Measurements from ENCODE around the gene TMSB15B. TPM values are rescaled to one million over a fixed set of nuclear protein-coding genes. Genes with fewer than 3 reads are reported as not detected.
"Not testable (repeated sequence)": the region's sequence is repeated elsewhere in the genome, so short reads cannot be mapped to it uniquely, and the experiment has no call there.

The TMSB15B gene
- total RNA-seq, 2 donors from 2014 or later, result 7.2 TPM

DNA sequence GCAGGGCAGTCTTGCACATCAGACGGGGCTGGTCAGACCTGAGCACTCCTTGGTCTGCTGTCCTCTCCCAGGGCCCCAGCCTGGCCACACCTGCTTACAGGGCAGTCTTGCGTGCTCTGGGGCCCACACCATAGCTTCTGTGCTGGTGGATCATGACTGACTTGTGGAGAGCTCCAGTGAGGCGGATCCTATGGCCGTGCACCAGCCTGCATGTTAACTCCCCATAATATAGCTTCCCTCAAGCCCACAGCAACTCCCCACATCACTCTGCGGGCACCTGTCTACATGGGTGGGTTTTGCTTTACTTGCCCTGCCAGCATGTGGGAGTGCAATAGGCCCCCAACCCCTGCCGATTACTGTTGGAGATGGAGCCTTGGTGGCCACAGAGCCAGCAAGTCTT is 8.2 kb upstream of the TMSB15B start:
- H3K4me3 Mint-ChIP-seq, result no peak overlapping the region
- ATAC-seq (no peak), DNase-seq (no peak)
- no peaks in the 10 kb centered on the region for H3K27me3 Mint-ChIP-seq
- H3K9me3 ChIP-seq (ENCODE audit: control insufficient read depth, low read length, poor library complexity, severe bottlenecking), result no peaks in the 10 kb centered on the region
- no peaks in the 10 kb centered on the region for H3K4me1 Mint-ChIP-seq
- no peak overlapping the region for H3K27ac Mint-ChIP-seq
- no peaks in the 10 kb centered on the region for H3K36me3 Mint-ChIP-seq (ENCODE audit: low read depth)

DNA sequence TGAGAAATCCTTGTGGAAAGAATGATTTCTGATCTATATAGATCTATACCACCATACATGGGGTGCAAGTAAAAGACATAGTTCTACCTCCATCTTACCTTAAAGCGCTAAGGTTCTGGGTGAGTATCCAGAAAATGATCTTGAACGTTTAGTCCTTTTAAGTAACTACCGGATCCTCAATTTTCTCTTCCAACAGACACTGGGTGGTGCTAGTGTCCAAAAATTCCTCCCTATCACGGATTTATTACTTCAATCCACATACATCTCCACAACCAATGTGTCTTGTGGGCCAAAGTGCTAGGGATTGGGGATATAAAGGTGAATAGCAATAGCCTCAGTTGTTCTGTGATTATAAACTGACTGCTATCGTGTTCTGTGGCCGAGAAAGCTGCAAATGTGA is 1.8 kb upstream of the TMSB15B start:
- H3K4me3 Mint-ChIP-seq; H3K27ac Mint-ChIP-seq; H3K9me3 ChIP-seq (ENCODE audit: control insufficient read depth, low read length, poor library complexity, severe bottlenecking); ATAC-seq; H3K36me3 Mint-ChIP-seq (ENCODE audit: low read depth); H3K4me1 Mint-ChIP-seq; DNase-seq; H3K27me3 Mint-ChIP-seq: not testable (repeated sequence)

DNA sequence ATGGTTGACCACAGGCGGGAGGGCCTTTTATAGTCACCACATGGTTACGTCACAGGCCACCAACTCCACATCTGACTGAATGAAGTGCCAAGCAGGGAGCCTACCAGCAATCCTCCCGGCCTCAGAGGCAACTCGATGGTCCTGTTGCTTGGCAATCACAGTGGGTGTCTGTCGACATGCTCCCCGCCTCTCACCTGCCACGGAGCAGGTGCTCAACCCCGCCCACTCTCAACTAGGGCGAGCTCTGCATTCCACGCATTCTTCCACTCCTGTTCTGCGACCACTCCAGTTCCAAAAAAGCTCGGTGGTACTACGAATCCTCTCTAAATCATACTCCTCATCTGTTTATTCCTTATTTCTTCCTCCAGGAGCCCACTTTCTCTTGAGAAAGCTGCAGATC is 21.1 kb downstream of the TMSB15B start:
- not testable (repeated sequence) for DNase-seq; H3K4me1 Mint-ChIP-seq; H3K4me3 Mint-ChIP-seq; H3K9me3 ChIP-seq (ENCODE audit: control insufficient read depth, low read length, poor library complexity, severe bottlenecking); H3K27me3 Mint-ChIP-seq; H3K27ac Mint-ChIP-seq; H3K36me3 Mint-ChIP-seq (ENCODE audit: low read depth); ATAC-seq

DNA sequence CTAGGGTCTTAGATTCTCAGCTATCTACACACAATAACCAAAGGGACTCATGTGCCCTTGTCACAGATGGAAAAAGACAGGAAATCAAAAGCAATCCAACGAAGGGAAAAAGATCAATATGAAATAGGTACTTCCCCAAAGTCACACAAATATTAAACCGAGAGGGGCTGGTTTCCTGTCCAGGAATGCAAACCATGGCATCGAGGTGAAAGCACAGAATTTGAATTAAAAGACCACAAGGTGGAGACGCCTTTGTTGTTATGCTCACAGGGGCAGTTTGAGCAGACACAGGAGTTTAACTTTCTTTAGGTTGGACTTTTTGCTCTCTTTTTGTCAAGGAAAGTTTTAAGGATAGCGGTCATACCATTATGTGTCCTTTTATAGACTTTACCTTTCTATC is 36.8 kb downstream of the TMSB15B start:
- no peak for DNase-seq
- Mint-ChIP-seq H3K4me1 (no peaks in the 10 kb centered on the region), H3K4me3 (no peak overlapping the region)

DNA sequence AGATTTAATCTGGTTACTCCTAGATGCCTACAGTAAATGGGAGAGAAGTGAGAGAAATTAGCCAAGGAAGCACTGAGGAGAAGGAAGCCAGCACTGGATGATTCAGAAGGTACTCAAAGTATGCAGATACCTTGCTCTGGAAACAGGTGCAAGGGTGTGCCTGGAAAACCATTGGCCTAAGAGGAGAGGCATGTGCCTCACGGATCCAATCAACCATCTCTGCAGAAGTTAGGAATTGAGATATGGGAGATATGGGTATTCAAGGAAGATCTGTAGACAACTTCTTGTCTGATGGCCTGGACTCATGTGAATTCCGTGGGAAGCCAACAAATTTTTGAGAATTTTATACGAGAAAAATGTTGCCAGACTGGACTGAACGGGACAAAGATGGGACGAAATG is 46.4 kb downstream of the TMSB15B start:
- Mint-ChIP-seq H3K36me3 (ENCODE audit: low read depth) (no peaks in the 10 kb centered on the region), H3K4me1 (no peaks in the 10 kb centered on the region), H3K27me3 (no peaks in the 10 kb centered on the region), H3K27ac (no peak overlapping the region), H3K4me3 (no peak overlapping the region)
- no peaks in the 10 kb centered on the region for H3K9me3 ChIP-seq (ENCODE audit: control insufficient read depth, low read length, poor library complexity, severe bottlenecking)
- no peak for DNase-seq
- no peak for ATAC-seq

More for the DNA sequence above, 36.8 kb downstream of the TMSB15B start:
- no peak overlapping the region for H3K27ac Mint-ChIP-seq
- no peak for ATAC-seq
- H3K9me3 ChIP-seq (ENCODE audit: control insufficient read depth, low read length, poor library complexity, severe bottlenecking), result no peaks in the 10 kb centered on the region
- no peaks in the 10 kb centered on the region for H3K36me3 Mint-ChIP-seq (ENCODE audit: low read depth)
- H3K27me3 Mint-ChIP-seq, result peaks cover 5% of the 10 kb centered on the region

DNA sequence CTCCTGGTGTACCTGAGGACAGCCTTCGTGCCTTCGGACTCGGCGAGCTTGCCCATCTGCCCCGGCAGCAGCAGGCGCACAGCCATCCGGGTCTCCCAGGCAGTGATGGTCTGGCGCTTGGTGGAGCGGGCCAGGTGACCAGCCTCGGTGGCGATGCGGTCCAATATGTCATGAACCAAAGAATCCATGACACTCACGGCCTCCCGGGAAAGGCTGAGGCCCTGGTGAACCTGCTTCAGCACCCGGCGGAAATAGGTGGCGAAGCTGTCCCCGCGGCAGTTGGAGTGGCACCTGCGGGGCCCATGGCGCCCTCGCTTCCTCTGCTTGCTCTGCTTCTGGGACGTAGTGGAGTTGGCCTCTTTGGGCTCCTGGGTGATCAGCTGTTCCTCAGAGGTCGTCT is 50.7 kb downstream of the TMSB15B start:
- H3K9me3 ChIP-seq (ENCODE audit: control insufficient read depth, low read length, poor library complexity, severe bottlenecking), result no peaks in the 10 kb centered on the region
- Mint-ChIP-seq H3K27me3 (peaks cover 9% of the 10 kb centered on the region), H3K36me3 (ENCODE audit: low read depth) (no peaks in the 10 kb centered on the region), H3K4me1 (no peaks in the 10 kb centered on the region), H3K27ac (no peak overlapping the region), H3K4me3 (no peak overlapping the region)
- DNase-seq, result no peak
- no peak for ATAC-seq

DNA sequence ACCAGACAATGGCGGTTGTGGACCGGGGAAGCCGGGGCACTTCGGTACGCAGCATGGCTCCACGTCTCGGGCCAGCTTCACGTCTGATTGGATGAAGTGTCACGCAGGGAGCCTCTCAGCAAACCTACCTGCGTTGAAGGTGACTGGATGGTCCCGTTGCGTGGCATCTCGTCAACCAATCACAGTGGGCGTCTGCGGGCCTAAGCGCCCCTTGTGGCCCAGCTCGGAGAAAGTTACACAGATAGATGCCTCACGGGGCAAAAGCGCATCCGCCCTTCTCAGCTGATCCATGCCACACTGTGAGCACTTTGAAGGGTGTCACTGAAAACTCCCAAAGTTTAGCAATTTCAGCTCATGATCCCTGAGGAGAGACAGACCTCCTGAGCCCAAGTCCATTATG is 51.2 kb downstream of the TMSB15B start, which contains the start of gene H2BW1:
Gene H2BW1 (minus strand): TSS at position 103 of the 400 bp plus-strand sequence. CDS start 132 bp downstream, outside the sequence.
- Mint-ChIP-seq H3K27ac (no peak within 1 kb of the TSS), H3K36me3 (ENCODE audit: low read depth) (no peaks in the 10 kb centered on the region), H3K4me1 (no peaks in the 10 kb centered on the region), H3K4me3 (no peak within 1 kb of the TSS), H3K27me3 (peaks cover 14% of the 10 kb centered on the region)
- ATAC-seq (no peak), DNase-seq (no peak)
- H3K9me3 ChIP-seq (ENCODE audit: control insufficient read depth, low read length, poor library complexity, severe bottlenecking), result no peaks in the 10 kb centered on the region

DNA sequence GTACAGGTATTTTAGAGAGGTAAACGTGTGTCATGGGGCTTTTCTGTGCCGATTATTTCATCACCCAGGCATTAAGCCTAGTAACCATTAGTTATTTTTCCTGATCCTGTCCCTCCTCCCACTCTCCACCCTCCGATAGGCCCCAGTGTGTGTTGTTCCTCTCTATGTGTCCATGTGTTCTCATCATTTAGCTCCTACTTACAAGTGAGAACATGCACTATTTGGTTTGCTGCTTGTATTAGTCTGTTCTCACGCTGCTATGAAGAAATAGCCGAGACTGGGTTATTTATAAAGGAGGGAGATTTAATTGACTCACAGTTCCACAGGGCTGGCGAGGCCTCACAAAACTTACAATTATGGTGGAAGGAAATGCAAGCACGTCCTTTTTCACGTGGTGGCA is 53.1 kb downstream of the TMSB15B start:
- H3K27me3 Mint-ChIP-seq, result peaks cover 15% of the 10 kb centered on the region
- not testable (repeated sequence) for H3K27ac Mint-ChIP-seq; DNase-seq; H3K9me3 ChIP-seq (ENCODE audit: control insufficient read depth, low read length, poor library complexity, severe bottlenecking); H3K4me3 Mint-ChIP-seq; ATAC-seq; H3K36me3 Mint-ChIP-seq (ENCODE audit: low read depth); H3K4me1 Mint-ChIP-seq

Other genes with a start within 250 kb of the TMSB15B start
- not detected for gene PLP1, start 185.8 kb upstream of the TMSB15B start, total RNA-seq
- gene RAB9B, start 130.4 kb upstream of the TMSB15B start, total RNA-seq, result under 1 TPM; 0.18 to 0.25 TPM
- not detected for gene H2BW1, start 51.1 kb downstream of the TMSB15B start, total RNA-seq
- not detected for gene H2BW2, start 77.3 kb downstream of the TMSB15B start, total RNA-seq
- gene TMSB15C, start 113.6 kb downstream of the TMSB15B start, total RNA-seq, result 1 to 10 TPM; 1.6 to 3.1 TPM
- gene ZCCHC18, start 149.9 kb downstream of the TMSB15B start, total RNA-seq, result 1 to 10 TPM; 4.0 to 4.9 TPM
- 1 to 10 TPM; 7.9 to 9.6 TPM for gene SLC25A53, start 194.4 kb downstream of the TMSB15B start, total RNA-seq
- 10 to 100 TPM; 14.1 to 15.0 TPM for gene FAM199X, start 203.8 kb downstream of the TMSB15B start, total RNA-seq